Stimulated activated CD8-positive, alpha-beta memory T cell treated with anti-CD3 and anti-CD28 coated beads, Interleukin-15, amount 100 ng/mL, for 4 hours (primary cell): Measurements from ENCODE around the gene EGFR.

Experiments used
- DNase-seq, 2 donors: peaks; one replicate each; pipeline ENCODE4 v3.0.0-alpha.2; 2020; ENCODE audit warnings: low read depth in 2 of 2

The EGFR gene

GRCh38 chr7:55249332-55249731 lies 230.5 kb downstream of the EGFR start:
- DNase-seq = no peak

DNA sequence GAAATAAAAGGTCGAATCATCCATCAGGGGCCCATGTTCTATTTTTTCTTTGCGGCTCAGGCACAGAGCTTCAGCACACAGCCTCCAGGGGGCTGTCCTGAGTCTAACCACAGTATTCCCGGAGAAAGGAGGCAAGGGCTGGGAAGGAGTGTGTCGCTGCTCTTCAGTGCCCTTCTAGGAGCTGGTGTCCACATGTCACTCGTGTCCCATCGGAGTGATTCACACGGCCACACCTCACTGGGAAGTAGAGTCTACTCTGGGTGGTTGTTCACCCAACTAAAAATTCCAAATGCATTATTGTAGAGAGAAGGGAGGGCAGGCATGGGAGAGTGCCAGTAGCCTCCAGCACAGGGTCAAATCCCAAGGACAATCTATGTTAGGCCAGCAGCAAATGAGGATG lies 231.5 kb downstream of the EGFR start:
- DNase-seq = no peak

- DNase-seq = no peak
Measured at GRCh38 chr7:55251313-55251712, 232.5 kb downstream of the EGFR start.

DNA sequence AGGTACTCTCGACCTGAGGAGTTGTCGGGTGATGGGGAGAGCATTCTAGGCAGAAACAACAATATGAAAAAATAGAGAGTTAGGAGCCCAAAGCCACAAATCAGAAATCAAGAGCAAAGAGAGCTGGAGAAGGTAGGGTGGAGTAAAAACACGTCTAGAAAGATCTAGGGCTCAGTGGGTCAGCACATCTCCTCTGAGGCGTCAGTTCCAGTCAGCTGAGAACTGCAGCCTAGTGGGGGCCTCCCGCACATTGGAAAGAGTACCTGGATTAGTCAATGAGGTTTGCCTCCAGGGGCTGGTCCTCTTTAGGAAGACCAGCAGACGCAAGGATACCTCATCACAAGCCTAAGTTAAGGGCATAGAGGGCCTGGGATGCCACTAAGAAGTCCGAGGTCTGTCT lies 233.1 kb downstream of the EGFR start:
- DNase-seq = no peak

GRCh38 chr7:55252386-55252785 lies 233.6 kb downstream of the EGFR start:
- no peak for DNase-seq

DNA sequence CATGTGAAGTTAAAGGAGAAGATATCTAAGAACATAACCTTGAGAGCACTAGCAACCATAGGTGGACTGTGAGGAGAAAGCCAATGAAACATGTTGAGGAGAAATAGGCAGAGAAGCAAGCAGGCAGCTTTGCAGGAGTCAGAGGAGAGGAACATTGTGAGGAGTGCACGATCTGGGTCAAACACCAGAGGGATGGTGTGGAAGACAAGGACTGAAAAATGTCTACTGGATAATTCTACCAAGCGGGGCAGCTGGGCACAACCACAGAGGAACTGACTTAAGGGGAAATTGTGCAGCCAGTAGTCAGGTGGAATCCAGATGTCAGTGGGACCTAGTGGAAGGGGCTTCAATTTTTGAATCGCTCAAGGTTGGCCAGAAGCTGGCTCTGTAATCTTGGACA lies 234.4 kb downstream of the EGFR start:
- DNase-seq = no peak

GRCh38 chr7:55254242-55254595 lies 235.4 kb downstream of the EGFR start:
- no peak for DNase-seq

GRCh38 chr7:55254596-55255495 lies 236.0 kb downstream of the EGFR start:
- DNase-seq = peak in 1 of 2 donors; percentile 35

DNA sequence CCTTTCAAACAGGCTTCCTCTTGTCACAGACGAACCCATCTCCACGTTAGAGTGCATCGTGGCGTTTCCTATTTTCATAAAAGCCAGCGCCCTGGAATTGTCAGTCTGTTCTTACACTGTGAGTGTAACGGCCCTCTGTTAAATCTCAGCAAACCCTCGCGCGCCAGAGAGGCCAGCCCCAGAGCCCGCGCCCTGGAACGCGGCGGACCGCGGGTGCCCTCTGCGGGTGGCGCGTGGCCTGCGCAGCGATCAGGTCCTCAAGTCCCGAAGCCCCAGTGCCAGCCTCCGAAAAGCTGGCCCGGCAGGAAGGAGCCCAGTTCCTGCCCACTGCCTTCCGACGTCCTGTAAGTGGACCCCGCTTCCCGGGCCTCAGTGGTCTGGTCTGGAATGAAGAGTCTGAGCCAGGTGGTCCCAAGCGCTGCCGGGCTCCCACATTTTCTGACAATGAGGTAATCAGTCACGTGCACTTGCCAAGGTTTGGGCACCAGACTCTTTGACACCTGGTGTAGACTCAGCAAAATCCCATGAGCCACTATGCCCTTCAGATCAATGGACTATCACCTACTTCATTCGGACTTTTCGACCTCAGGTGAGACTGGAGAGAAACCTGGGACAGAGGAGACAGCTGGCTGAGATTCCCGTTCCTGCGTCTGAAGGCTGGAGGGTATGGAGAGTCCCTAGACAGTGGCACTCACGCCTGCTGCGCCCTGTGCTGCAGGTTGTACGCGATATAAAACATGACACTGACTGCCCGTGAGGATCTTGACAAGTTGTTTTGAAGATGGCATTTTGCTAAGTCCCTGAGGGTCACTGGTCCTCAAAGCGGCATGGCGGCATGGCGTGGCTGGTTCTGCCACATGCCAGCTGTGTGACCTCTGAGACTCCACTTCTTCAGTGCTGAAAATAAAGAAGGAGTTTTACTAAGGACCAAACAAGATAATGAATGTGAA lies 237.0 kb downstream of the EGFR start:
- DNase-seq = peak; percentile 24 to 43

- DNase-seq = no peak
Measured at GRCh38 chr7:55258631-55259030, 239.8 kb downstream of the EGFR start.

GRCh38 chr7:55260171-55260570 lies 241.4 kb downstream of the EGFR start:
- no peak for DNase-seq

- no peak for DNase-seq
Measured at GRCh38 chr7:55260676-55261385, 242.0 kb downstream of the EGFR start.
